Measurements from ENCODE around the gene WEE1. TPM values are rescaled to one million over a fixed set of nuclear protein-coding genes. Genes with fewer than 3 reads are reported as not detected.

The WEE1 gene
- polyA plus RNA-seq, 2 of the 4 experiments (the other 2 are of a cell fraction), result 18.6 to 41.3 TPM

GRCh38 chr11:9613118-9613829 lies 39.8 kb downstream of the WEE1 start (continued):
- TF ChIP-seq NR3C1 (IDR thresholded peaks at IDR 0.05) (no peak), NPAS2 (CRISPR knock-in tag; IDR thresholded peaks at IDR 0.05; ENCODE audit: borderline replicate concordance) (no peak), MAZ (IDR thresholded peaks at IDR 0.05; ENCODE audit: borderline replicate concordance, low read depth, low read length) (no peak), JUN (IDR thresholded peaks at IDR 0.05) (peak; percentile 40 to 89; a peak in 4 of 5 replicates), FOSB (CRISPR knock-in tag; IDR thresholded peaks at IDR 0.05) (peak; percentile 30; the same call in 1 of the 2 replicates), HEYL (CRISPR knock-in tag; IDR thresholded peaks at IDR 0.05) (0 out of 2 replicates have a peak, but pooled peaks have one; percentile 30), HMGXB4 (CRISPR knock-in tag; IDR thresholded peaks at IDR 0.05; ENCODE audit: borderline replicate concordance) (0 out of 2 replicates have a peak, but pooled peaks have one; percentile 59), EHF (CRISPR knock-in tag; IDR thresholded peaks at IDR 0.05) (peak; percentile 87), PHF8 (IDR thresholded peaks at IDR 0.05; ENCODE audit: borderline replicate concordance, low read depth) (peak; percentile 25), POLR2AphosphoS2 (conservative IDR thresholded peaks at IDR 0.05; ENCODE audit: low read length) (no peak), EP300 (IDR thresholded peaks at IDR 0.05) (peak in 1 of 2 experiments; percentile 55; a peak in 1 of 5 replicates), HOXA7 (CRISPR knock-in tag; IDR thresholded peaks at IDR 0.05) (no peak; the same call in 1 of the 2 replicates), TFCP2L1 (CRISPR knock-in tag; IDR thresholded peaks at IDR 0.05) (no peak), ELK1 (IDR thresholded peaks at IDR 0.05; ENCODE audit: low read depth, low read length) (no peak), RARB (CRISPR knock-in tag; IDR thresholded peaks at IDR 0.05) (no peak; the same call in 1 of the 2 replicates), KDM1A (IDR thresholded peaks at IDR 0.05; ENCODE audit: low read depth) (no peak), BCL3 (IDR thresholded peaks at IDR 0.05) (0 out of 3 replicates have a peak, but pooled peaks have one; percentile 22), CHD4 (IDR thresholded peaks at IDR 0.05; ENCODE audit: borderline replicate concordance) (no peak), JUNB (IDR thresholded peaks at IDR 0.05) (peak; percentile 80), PBX3 (IDR thresholded peaks at IDR 0.05) (0 out of 2 replicates have a peak, but pooled peaks have one; percentile 47), FOSL2 (IDR thresholded peaks at IDR 0.05) (peak; percentile 79), FOSL2 (CRISPR knock-in tag; IDR thresholded peaks at IDR 0.05) (peak; percentile 98), MAFK (IDR thresholded peaks at IDR 0.05; ENCODE audit: partially characterized antibody) (no peak), RFX5 (IDR thresholded peaks at IDR 0.05) (no peak)
